Right hindlimb (tissue), 1 donor: Measurements from ENCODE around the gene GNL1.
"Not testable (repeated sequence)": the region's sequence is repeated elsewhere in the genome, so short reads cannot be mapped to it uniquely, and the experiment has no call there.

Experiments used
- DNase-seq: peaks from one replicate; pipeline ENCODE4 v3.0.0-alpha.2; 2018

Gene GNL1

DNA sequence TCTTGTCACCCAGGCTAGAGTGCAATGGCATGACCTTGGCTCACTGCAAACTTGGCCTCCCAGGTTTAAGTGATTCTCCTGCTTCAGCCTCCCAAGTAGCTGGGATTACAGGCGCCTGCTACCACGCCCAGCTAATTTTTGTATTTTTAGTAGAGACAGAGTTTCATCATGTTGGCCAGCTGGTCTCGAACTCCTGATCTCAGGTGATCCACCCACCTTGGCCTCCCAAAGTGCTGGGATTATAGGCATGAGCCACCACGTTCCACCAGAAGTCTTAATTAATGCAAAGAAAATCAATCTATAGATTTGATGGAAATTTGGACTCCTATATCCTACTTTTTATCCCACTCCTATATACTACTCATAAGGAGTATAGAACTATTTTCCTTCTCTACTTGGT, 61.2 kb downstream of the GNL1 start:
- not testable (repeated sequence) for DNase-seq

DNA sequence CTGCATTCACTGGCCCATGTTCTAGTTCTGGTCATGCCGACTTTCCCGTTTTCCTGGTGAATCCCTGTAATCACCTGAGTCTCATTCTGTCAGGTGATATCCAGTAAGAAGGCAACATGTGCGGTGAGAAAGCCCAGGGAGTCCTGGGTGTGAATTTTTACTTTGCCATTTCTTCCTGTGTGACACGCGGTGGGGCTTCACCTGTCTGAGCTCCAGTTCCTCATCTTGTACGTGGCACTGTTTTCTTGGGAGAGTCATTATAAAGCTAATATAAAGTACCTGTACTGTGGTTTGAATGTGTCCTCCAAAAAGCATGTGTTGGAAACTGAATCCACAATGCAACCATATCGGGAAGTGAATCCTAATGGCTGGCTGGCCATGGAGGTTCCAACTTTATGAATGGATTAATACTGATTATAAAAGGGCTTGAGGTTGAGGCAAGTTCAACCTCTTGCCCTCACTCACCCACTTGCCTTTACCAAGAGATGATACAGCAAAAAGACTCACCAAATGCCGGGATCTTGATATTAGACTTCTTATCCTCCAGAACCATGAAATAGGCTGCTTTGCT, 61.9 kb downstream of the GNL1 start:
- no peak for DNase-seq

DNA sequence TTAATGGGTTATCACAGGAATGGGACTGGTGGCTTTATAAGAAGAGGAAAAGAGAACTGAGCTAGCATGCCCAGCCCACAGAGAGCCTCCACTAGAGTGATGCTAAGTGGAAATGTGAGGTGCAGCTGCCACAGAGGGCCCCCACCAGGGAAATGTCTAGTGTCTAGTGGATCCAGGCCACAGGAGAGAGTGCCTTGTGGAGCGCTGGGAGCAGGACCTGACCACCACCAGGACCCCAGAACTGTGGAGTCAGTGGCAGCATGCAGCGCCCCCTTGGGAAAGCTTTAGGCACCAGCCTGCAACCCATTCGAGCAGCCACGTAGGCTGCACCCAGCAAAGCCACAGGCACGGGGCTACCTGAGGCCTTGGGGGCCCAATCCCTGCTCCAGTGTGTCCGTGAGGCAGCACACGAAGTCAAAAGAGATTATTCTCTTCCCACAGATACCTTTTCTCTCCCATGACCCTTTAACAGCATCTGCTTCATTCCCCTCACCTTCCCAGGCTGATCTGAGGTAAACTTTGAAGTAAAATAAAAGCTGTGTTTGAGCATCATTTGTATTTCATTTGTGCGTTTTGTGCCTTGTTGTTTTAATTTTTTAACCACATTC, 62.5 kb downstream of the GNL1 start:
- no peak for DNase-seq

DNA sequence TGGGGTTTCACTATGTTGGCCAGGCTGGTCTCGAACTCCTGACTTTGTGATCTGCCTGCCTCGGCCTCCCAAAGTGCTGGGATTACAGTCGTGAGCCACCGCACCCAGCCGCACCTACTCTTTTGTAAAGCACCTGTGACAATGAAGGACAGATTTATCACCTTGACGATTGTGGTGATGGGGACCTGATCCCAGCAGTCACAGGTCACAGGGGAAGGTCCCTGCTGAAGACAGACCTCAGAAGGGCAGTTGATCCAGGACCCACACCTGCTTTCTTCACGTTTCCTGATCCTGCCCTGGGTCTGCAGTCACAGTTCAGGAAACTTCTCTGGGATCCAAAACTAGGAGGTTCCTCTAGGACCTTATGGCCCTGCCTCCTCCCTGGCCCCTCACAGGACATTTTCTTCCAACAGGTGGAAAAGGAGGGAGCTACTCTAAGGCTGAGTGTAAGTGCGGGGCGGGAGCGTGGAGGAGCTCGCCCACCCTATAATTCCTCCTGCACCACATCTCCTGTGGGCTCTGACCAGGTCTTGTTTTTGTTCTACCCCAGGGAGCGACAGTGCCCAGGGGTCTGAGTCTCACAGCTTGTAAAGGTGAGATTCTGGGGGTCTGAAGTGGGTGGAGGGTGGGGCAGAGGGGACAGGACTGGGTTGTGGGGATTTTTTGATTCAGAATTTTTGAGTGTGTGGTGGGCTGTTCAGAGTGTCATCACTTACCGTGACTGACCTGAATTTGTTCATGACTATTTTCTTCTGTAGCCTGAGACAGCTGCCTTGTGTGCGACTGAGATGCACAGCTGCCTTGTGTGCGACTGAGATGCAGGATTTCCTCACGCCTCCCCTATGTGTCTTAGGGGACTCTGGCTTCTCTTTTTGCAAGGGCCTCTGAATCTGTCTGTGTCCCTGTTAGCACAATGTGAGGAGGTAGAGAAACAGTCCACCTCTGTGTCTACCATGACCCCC, 64.0 kb downstream of the GNL1 start:
- DNase-seq, result no peak
